IPS-18a (cell line): ENCODE measurements around the gene TNFAIP8L1.

Source experiments
- H3K27ac ChIP-seq: one replicate; pipeline ENCODE4 v1.5.1; 2013; ENCODE audit warnings: low read length
- H3K27me3 ChIP-seq: one replicate; pipeline ENCODE4 v1.6.1; 2013; ENCODE audit warnings: mild to moderate bottlenecking, low read length; ENCODE audit not compliant: control insufficient read depth, insufficient read depth
- H3K36me3 ChIP-seq: one replicate; pipeline ENCODE4 v1.6.1; 2013; ENCODE audit warnings: low read depth, low read length; ENCODE audit not compliant: control insufficient read depth
- H3K4me1 ChIP-seq: one replicate; pipeline ENCODE4 v1.6.1; 2013; ENCODE audit warnings: low read depth, low read length; ENCODE audit not compliant: control insufficient read depth
- H3K4me3 ChIP-seq: one replicate; pipeline ENCODE4 v1.5.1; 2013; ENCODE audit warnings: low read length
- H3K9ac ChIP-seq: one replicate; pipeline ENCODE4 v1.6.1; 2013; ENCODE audit warnings: mild to moderate bottlenecking, low read length, moderate library complexity
- H3K9me3 ChIP-seq: one replicate; pipeline ENCODE4 v1.6.1; 2013; ENCODE audit warnings: low read depth, low read length; ENCODE audit not compliant: control insufficient read depth

Gene TNFAIP8L1

GRCh38 chr19:4654437-4655361 lies 15.4 kb downstream of the TNFAIP8L1 start:
- Histone ChIP-seq H3K27me3 (no peaks in the 10 kb centered on the region), H3K4me3 (no peak overlapping the region), H3K9me3 (no peaks in the 10 kb centered on the region), H3K36me3 (peaks cover 15% of the 10 kb centered on the region), H3K4me1 (no peaks in the 10 kb centered on the region), H3K9ac (no peak overlapping the region), H3K27ac (no peak overlapping the region)

GRCh38 chr19:4656102-4656501 lies 16.8 kb downstream of the TNFAIP8L1 start:
- no peak overlapping the region for H3K27ac ChIP-seq
- peaks cover 19% of the 10 kb centered on the region for H3K36me3 ChIP-seq
- no peaks in the 10 kb centered on the region for H3K9me3 ChIP-seq
- H3K4me3 ChIP-seq = no peak overlapping the region
- no peaks in the 10 kb centered on the region for H3K27me3 ChIP-seq
- no peak overlapping the region for H3K9ac ChIP-seq
- H3K4me1 ChIP-seq = no peaks in the 10 kb centered on the region

GRCh38 chr19:4657262-4657661 lies 17.9 kb downstream of the TNFAIP8L1 start:
- Histone ChIP-seq H3K9ac (no peak overlapping the region), H3K4me3 (no peak overlapping the region), H3K4me1 (no peaks in the 10 kb centered on the region), H3K9me3 (no peaks in the 10 kb centered on the region), H3K27me3 (no peaks in the 10 kb centered on the region), H3K36me3 (peaks cover 19% of the 10 kb centered on the region), H3K27ac (no peak overlapping the region)

GRCh38 chr19:4657835-4658234 lies 18.5 kb downstream of the TNFAIP8L1 start:
- Histone ChIP-seq H3K27ac (no peak overlapping the region), H3K9ac (no peak overlapping the region), H3K4me1 (no peaks in the 10 kb centered on the region), H3K27me3 (no peaks in the 10 kb centered on the region), H3K9me3 (no peaks in the 10 kb centered on the region), H3K4me3 (no peak overlapping the region), H3K36me3 (peaks cover 19% of the 10 kb centered on the region)

GRCh38 chr19:4660181-4660791 lies 21.0 kb downstream of the TNFAIP8L1 start:
- Histone ChIP-seq H3K36me3 (peaks cover 16% of the 10 kb centered on the region), H3K27ac (no peak overlapping the region), H3K4me3 (no peak overlapping the region), H3K27me3 (no peaks in the 10 kb centered on the region), H3K9ac (no peak overlapping the region), H3K4me1 (no peaks in the 10 kb centered on the region), H3K9me3 (no peaks in the 10 kb centered on the region)

GRCh38 chr19:4660993-4661392 lies 21.7 kb downstream of the TNFAIP8L1 start:
- H3K27me3 ChIP-seq = no peaks in the 10 kb centered on the region
- peaks cover 16% of the 10 kb centered on the region for H3K36me3 ChIP-seq

GRCh38 chr19:4662020-4662695 lies 22.8 kb downstream of the TNFAIP8L1 start:
- Histone ChIP-seq H3K9ac (no peak overlapping the region), H3K27ac (no peak overlapping the region), H3K4me3 (no peak overlapping the region), H3K27me3 (no peaks in the 10 kb centered on the region), H3K36me3 (peaks cover 16% of the 10 kb centered on the region), H3K9me3 (no peaks in the 10 kb centered on the region), H3K4me1 (no peaks in the 10 kb centered on the region)

More at GRCh38 chr19:4660993-4661392, 21.7 kb downstream of the TNFAIP8L1 start:
- Histone ChIP-seq H3K4me3 (no peak overlapping the region), H3K4me1 (no peaks in the 10 kb centered on the region), H3K27ac (no peak overlapping the region), H3K9me3 (no peaks in the 10 kb centered on the region), H3K9ac (no peak overlapping the region)

- Histone ChIP-seq H3K9ac (no peak overlapping the region), H3K9me3 (no peaks in the 10 kb centered on the region), H3K27me3 (no peaks in the 10 kb centered on the region), H3K4me1 (no peaks in the 10 kb centered on the region), H3K36me3 (peaks cover 13% of the 10 kb centered on the region), H3K27ac (no peak overlapping the region), H3K4me3 (no peak overlapping the region)
Measured at GRCh38 chr19:4662812-4663211, 23.5 kb downstream of the TNFAIP8L1 start.

GRCh38 chr19:4664642-4665041 lies 25.3 kb downstream of the TNFAIP8L1 start:
- Histone ChIP-seq H3K9me3 (no peaks in the 10 kb centered on the region), H3K4me3 (no peak overlapping the region), H3K9ac (no peak overlapping the region), H3K4me1 (no peaks in the 10 kb centered on the region), H3K27me3 (no peaks in the 10 kb centered on the region), H3K36me3 (peaks cover 9% of the 10 kb centered on the region), H3K27ac (no peak overlapping the region)

GRCh38 chr19:4669723-4670480 lies 30.6 kb downstream of the TNFAIP8L1 start, which contains the start of gene MYDGF:
Gene MYDGF (minus strand): TSS chr19:4670342. CDS start chr19:4670334, 8 bp downstream.
- Histone ChIP-seq H3K27ac (no peak within 1 kb of the TSS), H3K4me3 (peak within 1 kb of the TSS; percentile 78), H3K4me1 (no peaks in the 10 kb centered on the region)

More at GRCh38 chr19:4669723-4670480, 30.6 kb downstream of the TNFAIP8L1 start, which contains the start of gene MYDGF:
- Histone ChIP-seq H3K9me3 (no peaks in the 10 kb centered on the region), H3K36me3 (peaks cover 4% of the 10 kb centered on the region), H3K9ac (peak within 1 kb of the TSS; percentile 68), H3K27me3 (no peaks in the 10 kb centered on the region)
